ENCODE data around the gene TMEM266.

The TMEM266 gene

DNA sequence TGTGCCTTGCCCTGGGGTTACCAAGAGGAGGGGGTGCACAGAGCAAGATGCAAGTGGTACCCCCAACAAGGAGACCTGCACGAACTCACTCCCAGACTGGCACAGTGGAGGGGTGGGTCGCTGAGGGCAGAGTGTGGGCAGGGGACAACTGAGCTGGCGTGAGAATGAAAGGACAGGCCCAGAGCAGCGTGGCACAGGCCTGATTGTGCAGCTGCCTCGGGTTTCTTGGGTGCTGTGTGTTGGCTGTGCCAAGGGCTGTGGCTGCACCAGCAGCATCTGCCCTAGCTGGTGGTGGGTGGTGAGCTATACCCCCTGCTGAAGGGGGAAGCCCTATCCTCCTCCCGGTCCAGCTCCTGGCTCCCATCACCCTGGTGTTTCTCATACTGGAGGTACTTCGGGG, 92.4 kb downstream of the TMEM266 start (continued):
- TF ChIP-seq ZNF202 (tag by site-specific recombination; IDR thresholded peaks at IDR 0.05; ENCODE audit: borderline replicate concordance): no peak
- TF ChIP-seq WT1 (tag by site-specific recombination; IDR thresholded peaks at IDR 0.05): no peak
- no peak for TF ChIP-seq ZBTB17 (tag by site-specific recombination; IDR thresholded peaks at IDR 0.05)

- no peak overlapping the region for H3K4me3 ChIP-seq (ENCODE audit: low read depth, low read length)
- ChIA-PET CTCF (interaction anchor here (0.6 to 2.4 kb wide), 4 partner anchors 14 to 96 kb away, joined by 3 to 14 read pairs (median 3); no protein-coding TSS in a partner anchor), POLR2A (no interaction called here)
- no peaks in the 10 kb centered on the region for H3K9me3 ChIP-seq (ENCODE audit: control insufficient read depth, insufficient read depth, low read depth, low read length)
- H3K27ac ChIP-seq (ENCODE audit: extremely low read depth, low read depth, low read length): no peak overlapping the region
- TF ChIP-seq OSR2 (tag by site-specific recombination; IDR thresholded peaks at IDR 0.05): no peak
- TF ChIP-seq, protein P1, sequence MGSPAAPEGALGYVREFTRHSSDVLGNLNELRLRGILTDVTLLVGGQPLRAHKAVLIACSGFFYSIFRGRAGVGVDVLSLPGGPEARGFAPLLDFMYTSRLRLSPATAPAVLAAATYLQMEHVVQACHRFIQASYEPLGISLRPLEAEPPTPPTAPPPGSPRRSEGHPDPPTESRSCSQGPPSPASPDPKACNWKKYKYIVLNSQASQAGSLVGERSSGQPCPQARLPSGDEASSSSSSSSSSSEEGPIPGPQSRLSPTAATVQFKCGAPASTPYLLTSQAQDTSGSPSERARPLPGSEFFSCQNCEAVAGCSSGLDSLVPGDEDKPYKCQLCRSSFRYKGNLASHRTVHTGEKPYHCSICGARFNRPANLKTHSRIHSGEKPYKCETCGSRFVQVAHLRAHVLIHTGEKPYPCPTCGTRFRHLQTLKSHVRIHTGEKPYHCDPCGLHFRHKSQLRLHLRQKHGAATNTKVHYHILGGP (tag by site-specific recombination; IDR thresholded peaks at IDR 0.05): no peak
- no peak for TF ChIP-seq ZNF248 (tag by site-specific recombination; IDR thresholded peaks at IDR 0.05)
- TF ChIP-seq ZNF521 (tag by site-specific recombination; IDR thresholded peaks at IDR 0.05): no peak
- TF ChIP-seq ZNF221 (tag by site-specific recombination; IDR thresholded peaks at IDR 0.05; ENCODE audit: borderline replicate concordance): no peak
- no peak for TF ChIP-seq HIC1 (tag by site-specific recombination; IDR thresholded peaks at IDR 0.05)
- TF ChIP-seq ZBTB11 (tag by site-specific recombination; conservative IDR thresholded peaks at IDR 0.05; ENCODE audit: low read depth): no peak
- TF ChIP-seq ZNF354C (tag by site-specific recombination; IDR thresholded peaks at IDR 0.05; ENCODE audit: borderline replicate concordance, low read depth): no peak
- TF ChIP-seq, protein P2, sequence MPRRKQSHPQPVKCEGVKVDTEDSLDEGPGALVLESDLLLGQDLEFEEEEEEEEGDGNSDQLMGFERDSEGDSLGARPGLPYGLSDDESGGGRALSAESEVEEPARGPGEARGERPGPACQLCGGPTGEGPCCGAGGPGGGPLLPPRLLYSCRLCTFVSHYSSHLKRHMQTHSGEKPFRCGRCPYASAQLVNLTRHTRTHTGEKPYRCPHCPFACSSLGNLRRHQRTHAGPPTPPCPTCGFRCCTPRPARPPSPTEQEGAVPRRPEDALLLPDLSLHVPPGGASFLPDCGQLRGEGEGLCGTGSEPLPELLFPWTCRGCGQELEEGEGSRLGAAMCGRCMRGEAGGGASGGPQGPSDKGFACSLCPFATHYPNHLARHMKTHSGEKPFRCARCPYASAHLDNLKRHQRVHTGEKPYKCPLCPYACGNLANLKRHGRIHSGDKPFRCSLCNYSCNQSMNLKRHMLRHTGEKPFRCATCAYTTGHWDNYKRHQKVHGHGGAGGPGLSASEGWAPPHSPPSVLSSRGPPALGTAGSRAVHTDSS (tag by site-specific recombination; IDR thresholded peaks at IDR 0.05): no peak
- TF ChIP-seq PRDM1 (tag by site-specific recombination; IDR thresholded peaks at IDR 0.05): no peak
- no peaks in the 10 kb centered on the region for H3K36me3 ChIP-seq (ENCODE audit: control insufficient read depth in 2 of 2, insufficient read depth in 1 of 2, low read length in 2 of 2)
- H3K4me1 ChIP-seq (ENCODE audit: control insufficient read depth, insufficient read depth, low read length): peaks cover 5% of the 10 kb centered on the region
Observed at GRCh38 chr15:76153241-76154197, 93.7 kb downstream of the TMEM266 start.
